H9 (cell line): ENCODE data around the gene JPH2. TPM values are rescaled to one million over a fixed set of nuclear protein-coding genes. Genes with fewer than 3 reads are reported as not detected.

Experiments
- DNase-seq: peaks from one replicate; pipeline ENCODE4 v3.0.0-alpha.2; 2017
- H2AFZ ChIP-seq: one replicate; pipeline ENCODE4 v1.6.1; 2013; ENCODE audit warnings: mild to moderate bottlenecking, low read length, control low read depth, moderate library complexity
- H2AK5ac ChIP-seq: 2 replicates; pipeline ENCODE4 v1.6.1; 2013; ENCODE audit warnings: low read length, control low read depth, mixed read lengths; ENCODE audit not compliant: insufficient read length
- H2BK120ac ChIP-seq: one replicate; pipeline ENCODE4 v1.6.1; 2013; ENCODE audit warnings: low read depth, mild to moderate bottlenecking, low read length, control low read depth, inconsistent platforms; ENCODE audit not compliant: poor library complexity, severe bottlenecking
- H2BK12ac ChIP-seq: 2 replicates; pipeline ENCODE4 v1.6.1; 2013; ENCODE audit warnings: low read length, control low read depth, mixed read lengths, low read depth; ENCODE audit not compliant: insufficient read length
- H2BK15ac ChIP-seq: 2 replicates; pipeline ENCODE4 v1.6.1; 2013; ENCODE audit warnings: low read depth, low read length, control low read depth
- H2BK20ac ChIP-seq: one replicate; pipeline ENCODE4 v1.6.1; 2013; ENCODE audit warnings: low read depth, mild to moderate bottlenecking, low read length, control low read depth, inconsistent platforms; ENCODE audit not compliant: poor library complexity, severe bottlenecking
- H2BK5ac ChIP-seq: 2 replicates; pipeline ENCODE4 v1.6.1; 2013; ENCODE audit warnings: low read length, control low read depth, mixed read lengths; ENCODE audit not compliant: insufficient read length
- H3K14ac ChIP-seq: 2 replicates; pipeline ENCODE4 v1.6.1; 2013; ENCODE audit warnings: low read length, control low read depth; ENCODE audit not compliant: insufficient read depth
- H3K18ac ChIP-seq: 2 replicates; pipeline ENCODE4 v1.6.1; 2013; ENCODE audit warnings: low read depth, mild to moderate bottlenecking, mixed read lengths, low read length, control low read depth; ENCODE audit not compliant: insufficient read length
- H3K23ac ChIP-seq: 2 replicates; pipeline ENCODE4 v1.6.1; 2013; ENCODE audit warnings: low read length, control low read depth, mixed read lengths, low read depth; ENCODE audit not compliant: insufficient read length
- H3K23me2 ChIP-seq: 2 replicates; pipeline ENCODE4 v1.6.1; 2013; ENCODE audit warnings: low read depth, mild to moderate bottlenecking, mixed read lengths, low read length, control low read depth; ENCODE audit not compliant: insufficient read length, poor library complexity, severe bottlenecking
- H3K27ac ChIP-seq: 2 replicates; pipeline ENCODE4 v1.5.1; 2013; ENCODE audit warnings: low read length, control low read depth, mixed read lengths, low read depth; ENCODE audit not compliant: insufficient read length
- H3K27me3 ChIP-seq: 2 replicates; pipeline ENCODE4 v1.6.1; 2013; ENCODE audit warnings: low read length, control low read depth, inconsistent platforms; ENCODE audit not compliant: insufficient read depth
- H3K4ac ChIP-seq: 2 replicates; pipeline ENCODE4 v1.6.1; 2013; ENCODE audit warnings: low read depth, mild to moderate bottlenecking, control low read depth, inconsistent platforms, low read length, moderate library complexity
- H3K4me1 ChIP-seq: 2 replicates; pipeline ENCODE4 v1.6.1; 2013; ENCODE audit warnings: low read length, control low read depth, inconsistent platforms; ENCODE audit not compliant: insufficient read depth
- H3K4me2 ChIP-seq: 2 replicates; pipeline ENCODE4 v1.6.1; 2013; ENCODE audit warnings: low read length, control low read depth, mixed read lengths; ENCODE audit not compliant: insufficient read length, insufficient read depth
- H3K56ac ChIP-seq: 2 replicates; pipeline ENCODE4 v1.6.1; 2013; ENCODE audit warnings: low read depth, mild to moderate bottlenecking, mixed read lengths, low read length, control low read depth; ENCODE audit not compliant: insufficient read length
- H3K79me1 ChIP-seq: 2 replicates; pipeline ENCODE4 v1.6.1; 2013; ENCODE audit warnings: low read depth, mild to moderate bottlenecking, moderate library complexity, low read length, control low read depth, inconsistent platforms; ENCODE audit not compliant: insufficient read depth, poor library complexity, severe bottlenecking
- H3K79me2 ChIP-seq: 2 replicates; pipeline ENCODE4 v1.6.1; 2013; ENCODE audit warnings: low read length, control low read depth, inconsistent platforms; ENCODE audit not compliant: insufficient read depth
- H3K9ac ChIP-seq: 2 replicates; pipeline ENCODE4 v1.6.1; 2013; ENCODE audit warnings: low read length, control low read depth, mixed read lengths; ENCODE audit not compliant: insufficient read length; ENCODE audit errors: extremely low read depth
- H3K9me3 ChIP-seq: one replicate; pipeline ENCODE4 v1.6.1; 2013; ENCODE audit warnings: low read depth, low read length, inconsistent platforms; ENCODE audit not compliant: control insufficient read depth
- H3T11ph ChIP-seq: one replicate; pipeline ENCODE4 v1.6.1; 2013; ENCODE audit warnings: mild to moderate bottlenecking, low read length, control low read depth, inconsistent platforms
- H4K20me1 ChIP-seq: one replicate; pipeline ENCODE4 v1.6.1; 2013; ENCODE audit not compliant: control insufficient read depth, insufficient read length, insufficient read depth
- H4K5ac ChIP-seq: 2 replicates; pipeline ENCODE4 v1.6.1; 2013; ENCODE audit warnings: low read depth, mild to moderate bottlenecking, mixed read lengths, low read length, control low read depth; ENCODE audit not compliant: insufficient read length
- H4K8ac ChIP-seq: replicated peaks from 2 replicates; pipeline ENCODE4 v1.6.1; 2013; ENCODE audit warnings: low read length, control low read depth, mixed read lengths, low read depth; ENCODE audit not compliant: insufficient read length
- H4K91ac ChIP-seq: 2 replicates; pipeline ENCODE4 v1.6.1; 2013; ENCODE audit warnings: low read depth, mild to moderate bottlenecking, moderate library complexity, mixed read lengths, low read length, control low read depth; ENCODE audit not compliant: insufficient read length
- H3K27ac Mint-ChIP-seq, 3 experiments: 2 replicates in 2 of 3; 3 replicates in 1 of 3; pipeline ENCODE4 v1.8.0; 2020 to 2021; ENCODE audit warnings: mixed read lengths in 3 of 3, mild to moderate bottlenecking in 1 of 3, moderate library complexity in 1 of 3
- H3K27me3 Mint-ChIP-seq: 2 replicates; pipeline ENCODE4 v1.8.0; 2021; ENCODE audit warnings: low read depth, mild to moderate bottlenecking, moderate library complexity, mixed read lengths
- H3K36me3 Mint-ChIP-seq, 3 experiments: 2 replicates in 2 of 3; 3 replicates in 1 of 3; pipeline ENCODE4 v1.8.0; 2020 to 2021; ENCODE audit warnings: low read depth in 3 of 3, mixed read lengths in 3 of 3; ENCODE audit not compliant: insufficient read depth in 1 of 3
- H3K4me1 Mint-ChIP-seq, 2 experiments: 2 replicates each; pipeline ENCODE4 v1.8.0; 2020; ENCODE audit warnings: mixed read lengths in 2 of 2
- H3K4me3 Mint-ChIP-seq, 2 experiments: 2 replicates in 1 of 2; 3 replicates in 1 of 2; pipeline ENCODE4 v1.8.0; 2020 to 2021; ENCODE audit warnings: mild to moderate bottlenecking in 2 of 2, mixed read lengths in 2 of 2, moderate library complexity in 1 of 2
- H3K9me3 Mint-ChIP-seq, 2 experiments: 2 replicates in 1 of 2; 3 replicates in 1 of 2; pipeline ENCODE4 v1.8.0; 2020; ENCODE audit warnings: mild to moderate bottlenecking in 2 of 2, mixed read lengths in 2 of 2, moderate library complexity in 1 of 2
- CTCF ChIP-seq: fragments of 200-600 bp; sonication (generic); conservative IDR thresholded peaks from 3 replicates; pipeline ENCODE4 v1.8.0; 2021; ENCODE audit warnings: antibody characterized with exemption, mild to moderate bottlenecking
- WGBS: extraction: QIAGEN DNeasy Blood & Tissue Kit; methylation state at CpG from one replicate; pipeline ENCODE4 v1.1.7; 2013; ENCODE audit warnings: missing lambda C conversion rate, low lambda C conversion rate, mixed read lengths; ENCODE audit not compliant: insufficient read length; ENCODE audit errors: extremely low coverage; 5-methylcytosine and 5-hydroxymethylcytosine counted together
- total RNA-seq: library from RNA; stranded (reverse); gene quantifications from 2 replicates; pipeline ENCODE4 v1.2.1, GENCODE V29; 2021

JPH2 gene
- total RNA-seq, 1 experiment from 2014 or later, result 0.31 TPM

GRCh38 chr20:44098256-44098630, 88.7 kb downstream of the JPH2 start:
- Histone ChIP-seq H2AFZ (no peak overlapping the region), H3K23ac (no peak overlapping the region), H3K23me2 (no peaks in the 10 kb centered on the region), H3K18ac (no peak overlapping the region), H2BK120ac (no peak overlapping the region), H3K27ac (no peak overlapping the region), H2BK20ac (no peak overlapping the region), H2BK5ac (no peak overlapping the region), H3T11ph (no peak overlapping the region), H4K91ac (no peak overlapping the region), H2BK15ac (no peak overlapping the region), H3K79me2 (no peaks in the 10 kb centered on the region), H3K14ac (no peak overlapping the region), H2BK12ac (no peak overlapping the region), H3K4me2 (no peak overlapping the region), H3K4me1 (no peaks in the 10 kb centered on the region), H3K56ac (no peak overlapping the region), H3K4ac (no peak overlapping the region), H4K20me1 (no peaks in the 10 kb centered on the region), H4K8ac (no peak overlapping the region), H2AK5ac (no peak overlapping the region), H3K9ac (no peak overlapping the region), H3K27me3 (no peaks in the 10 kb centered on the region), H3K79me1 (no peaks in the 10 kb centered on the region), H4K5ac (no peak overlapping the region), H3K9me3 (no peaks in the 10 kb centered on the region)
- no peaks in the 10 kb centered on the region for H3K4me1 Mint-ChIP-seq
- no peak for TF ChIP-seq CTCF
- no CpG with 5 or more reads among the region's 6 CpGs for WGBS
- no peak for DNase-seq
- peaks cover 2% of the 10 kb centered on the region for H3K27me3 Mint-ChIP-seq
- no peak overlapping the region for H3K4me3 Mint-ChIP-seq
- H3K9me3 Mint-ChIP-seq, result no peaks in the 10 kb centered on the region
- H3K27ac Mint-ChIP-seq, result no peak overlapping the region
- no peaks in the 10 kb centered on the region for H3K36me3 Mint-ChIP-seq
